ENCODE data around the gene KCNT2.
"Not testable (repeated sequence)": the region's sequence is repeated elsewhere in the genome, so short reads cannot be mapped to it uniquely, and the experiment has no call there.

Gene KCNT2

GRCh38 chr1:196608390-196609369, at the start of gene KCNT2:
Gene KCNT2 (minus strand): TSS chr1:196608440. CDS start chr1:196608309, 131 bp downstream.
- no peak for DNase-seq

GRCh38 chr1:196655494-196655893, 47.3 kb upstream of the KCNT2 start:
- no peak for DNase-seq

GRCh38 chr1:196655071-196655470, 46.8 kb upstream of the KCNT2 start:
- DNase-seq, result no peak

GRCh38 chr1:196654271-196654670, 46.0 kb upstream of the KCNT2 start:
- no peak for DNase-seq

- no peak for DNase-seq
Measured at GRCh38 chr1:196651637-196652215, 43.5 kb upstream of the KCNT2 start, which contains the start of gene CFH. Gene CFH (plus strand): TSS chr1:196652043. CDS start chr1:196652118, 75 bp downstream.

- DNase-seq, result no peak
Measured at GRCh38 chr1:196651079-196651478, 42.8 kb upstream of the KCNT2 start.

GRCh38 chr1:196650403-196650802, 42.2 kb upstream of the KCNT2 start:
- no peak for DNase-seq

GRCh38 chr1:196649990-196650389, 41.8 kb upstream of the KCNT2 start:
- no peak for DNase-seq

GRCh38 chr1:196640976-196641375, 32.7 kb upstream of the KCNT2 start:
- DNase-seq, result no peak

- not testable (repeated sequence) for DNase-seq
Measured at GRCh38 chr1:196639291-196639690, 31.1 kb upstream of the KCNT2 start.

- no peak for DNase-seq
Measured at GRCh38 chr1:196638466-196638865, 30.2 kb upstream of the KCNT2 start.

GRCh38 chr1:196637606-196638005, 29.4 kb upstream of the KCNT2 start:
- DNase-seq, result no peak

GRCh38 chr1:196628838-196629237, 20.6 kb upstream of the KCNT2 start:
- DNase-seq, result no peak

GRCh38 chr1:196623079-196623478, 14.8 kb upstream of the KCNT2 start:
- no peak for DNase-seq

- no peak for DNase-seq
Measured at GRCh38 chr1:196619721-196620120, 11.5 kb upstream of the KCNT2 start.

- no peak for DNase-seq
Measured at GRCh38 chr1:196611873-196612272, 3.6 kb upstream of the KCNT2 start.

GRCh38 chr1:196609370-196609737, 1.1 kb upstream of the KCNT2 start:
- no peak for DNase-seq

GRCh38 chr1:196607981-196608380, 259 bp downstream of the KCNT2 start:
- DNase-seq, result no peak

- DNase-seq, result no peak
Measured at GRCh38 chr1:196603651-196604050, 4.6 kb downstream of the KCNT2 start.

- no peak for DNase-seq
Measured at GRCh38 chr1:196598942-196599748, 9.1 kb downstream of the KCNT2 start.

GRCh38 chr1:196594700-196595099, 13.5 kb downstream of the KCNT2 start:
- DNase-seq, result no peak

GRCh38 chr1:196593955-196594354, 14.3 kb downstream of the KCNT2 start:
- DNase-seq, result no peak

- DNase-seq, result no peak
Measured at GRCh38 chr1:196590959-196591358, 17.3 kb downstream of the KCNT2 start.
